ENCODE measurements around the gene RIN3.

RIN3 gene

DNA sequence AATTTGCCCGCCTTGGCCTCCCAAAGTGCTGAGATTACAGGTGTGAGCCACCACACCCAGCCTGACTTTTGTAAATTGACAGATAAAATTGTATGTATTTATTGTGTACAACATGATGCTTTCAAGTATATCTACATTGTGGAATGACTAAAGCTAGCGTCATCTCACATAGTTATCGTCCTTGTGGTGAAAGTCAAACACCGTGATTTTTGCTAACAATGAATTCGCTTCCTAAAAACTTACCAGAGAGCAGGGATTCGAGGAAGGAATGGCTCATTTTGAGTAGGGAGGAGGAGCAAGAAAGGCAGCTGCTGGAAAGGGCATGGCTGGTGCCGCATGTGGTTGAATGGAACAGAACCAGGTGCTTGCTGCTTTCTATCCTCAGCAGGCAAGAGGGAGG is 149.5 kb downstream of the RIN3 start:
- H3K4ac ChIP-seq (ENCODE audit: low read depth, low read length), result no peak overlapping the region
- no peak overlapping the region for H4K8ac ChIP-seq (ENCODE audit: low read depth, low read length)
- H3K27me3 ChIP-seq (ENCODE audit: insufficient read depth, low read length, poor library complexity), result no peaks in the 10 kb centered on the region
- H2BK5ac ChIP-seq (ENCODE audit: low read length), result no peak overlapping the region
- no peak overlapping the region for H3K27ac ChIP-seq (ENCODE audit: low read depth, low read length)
- no peak overlapping the region for H2BK15ac ChIP-seq (replicated peaks; ENCODE audit: low read depth)
- no peak overlapping the region for H3K9ac ChIP-seq (ENCODE audit: low read length)
- H3K23ac ChIP-seq (ENCODE audit: low read length), result no peak overlapping the region
- no peak overlapping the region for H2BK120ac ChIP-seq (ENCODE audit: low read depth, low read length)
- H3K56ac ChIP-seq (ENCODE audit: low read length), result no peak overlapping the region
- no peak overlapping the region for H3K18ac ChIP-seq (ENCODE audit: low read length)
- DNase-seq, result no peak
- no peak overlapping the region for H2AK5ac ChIP-seq (ENCODE audit: low read length)
- no CpG with 5 or more reads among the region's 7 CpGs for WGBS (ENCODE audit: extremely low coverage, insufficient coverage, low lambda C conversion rate)
- H3K4me3 ChIP-seq (ENCODE audit: low read length), result no peak overlapping the region
- H3K4me2 ChIP-seq (ENCODE audit: low read length), result no peak overlapping the region
- no peaks in the 10 kb centered on the region for H3K36me3 ChIP-seq (ENCODE audit: control insufficient read depth, insufficient read depth, low read length)
- no peaks in the 10 kb centered on the region for H3K79me1 ChIP-seq (ENCODE audit: low read length)
- H4K5ac ChIP-seq (ENCODE audit: low read length), result no peak overlapping the region
- no peaks in the 10 kb centered on the region for H3K79me2 ChIP-seq (ENCODE audit: control insufficient read depth, insufficient read depth, low read length)
- peaks cover 2% of the 10 kb centered on the region for H3K4me1 ChIP-seq (ENCODE audit: control insufficient read depth, low read depth, low read length)

DNA sequence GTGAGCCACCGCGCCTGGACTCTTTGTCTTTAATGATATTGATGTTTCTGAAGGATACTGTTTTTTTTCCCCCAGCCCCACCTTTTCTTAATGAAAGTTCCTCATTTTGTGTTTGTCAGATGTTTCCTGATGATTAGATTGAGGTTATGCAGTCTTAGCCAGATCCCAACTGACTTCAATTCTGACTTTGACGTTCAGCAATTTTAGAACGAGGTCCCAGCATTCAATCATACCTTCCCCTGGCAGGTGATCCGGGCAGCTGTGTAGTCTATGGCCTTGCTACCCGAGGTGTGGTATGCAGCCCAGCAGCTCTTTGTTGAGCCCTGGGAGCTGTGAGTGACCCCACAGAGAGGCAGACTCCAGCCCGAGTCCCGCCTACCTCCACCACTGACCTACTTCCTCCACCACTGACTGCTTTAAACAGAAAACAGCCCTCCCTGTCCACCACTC is 152.1 kb downstream of the RIN3 start:
- H2AK5ac ChIP-seq (ENCODE audit: low read length), result no peak overlapping the region
- H4K5ac ChIP-seq (ENCODE audit: low read length), result no peak overlapping the region
- WGBS (ENCODE audit: extremely low coverage, insufficient coverage, low lambda C conversion rate), result no CpG with 5 or more reads among the region's 8 CpGs
- no peak overlapping the region for H2BK5ac ChIP-seq (ENCODE audit: low read length)
- H2BK120ac ChIP-seq (ENCODE audit: low read depth, low read length), result no peak overlapping the region
- DNase-seq, result no peak
- H3K18ac ChIP-seq (ENCODE audit: low read length), result no peak overlapping the region
- H3K4me3 ChIP-seq (ENCODE audit: low read length), result no peak overlapping the region
- no peak overlapping the region for H4K8ac ChIP-seq (ENCODE audit: low read depth, low read length)
- H3K4me2 ChIP-seq (ENCODE audit: low read length), result no peak overlapping the region
- no peak overlapping the region for H3K9ac ChIP-seq (ENCODE audit: low read length)
- H3K27ac ChIP-seq (ENCODE audit: low read depth, low read length), result no peak overlapping the region
- no peaks in the 10 kb centered on the region for H3K27me3 ChIP-seq (ENCODE audit: insufficient read depth, low read length, poor library complexity)
- H3K4ac ChIP-seq (ENCODE audit: low read depth, low read length), result no peak overlapping the region
- no peaks in the 10 kb centered on the region for H3K79me2 ChIP-seq (ENCODE audit: control insufficient read depth, insufficient read depth, low read length)
- H3K23ac ChIP-seq (ENCODE audit: low read length), result no peak overlapping the region
- H3K56ac ChIP-seq (ENCODE audit: low read length), result no peak overlapping the region
- H3K36me3 ChIP-seq (ENCODE audit: control insufficient read depth, insufficient read depth, low read length), result no peaks in the 10 kb centered on the region
- no peak overlapping the region for H2BK15ac ChIP-seq (replicated peaks; ENCODE audit: low read depth)
- H3K4me1 ChIP-seq (ENCODE audit: control insufficient read depth, low read depth, low read length), result peaks cover 2% of the 10 kb centered on the region
- no peaks in the 10 kb centered on the region for H3K79me1 ChIP-seq (ENCODE audit: low read length)

DNA sequence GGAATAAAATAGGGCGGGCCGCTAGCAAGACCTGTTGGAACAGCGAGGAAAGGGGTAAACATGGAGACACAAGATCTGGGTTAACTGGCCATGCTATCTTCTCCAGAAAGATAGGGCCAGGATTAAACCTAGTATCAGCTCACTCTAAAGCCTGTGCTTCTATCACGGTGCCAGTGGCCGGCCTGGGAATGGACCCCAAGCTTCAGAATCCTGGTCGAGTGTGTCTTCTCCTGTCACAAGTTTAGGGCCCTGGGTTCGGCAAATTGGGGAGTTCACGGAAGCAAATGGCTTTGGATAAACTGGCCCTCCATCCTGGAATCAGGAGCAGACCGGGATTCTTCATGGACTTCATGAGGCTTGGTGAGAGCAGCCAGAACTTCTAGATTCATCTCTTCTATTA is 152.7 kb downstream of the RIN3 start:
- Histone ChIP-seq H3K18ac (ENCODE audit: low read length) (no peak overlapping the region), H3K36me3 (ENCODE audit: control insufficient read depth, insufficient read depth, low read length) (no peaks in the 10 kb centered on the region), H3K4me3 (ENCODE audit: low read length) (no peak overlapping the region), H3K4me1 (ENCODE audit: control insufficient read depth, low read depth, low read length) (peaks cover 2% of the 10 kb centered on the region), H3K23ac (ENCODE audit: low read length) (no peak overlapping the region), H3K4ac (ENCODE audit: low read depth, low read length) (no peak overlapping the region), H3K79me2 (ENCODE audit: control insufficient read depth, insufficient read depth, low read length) (no peaks in the 10 kb centered on the region), H3K9ac (ENCODE audit: low read length) (no peak overlapping the region), H2AK5ac (ENCODE audit: low read length) (no peak overlapping the region), H3K56ac (ENCODE audit: low read length) (no peak overlapping the region), H4K8ac (ENCODE audit: low read depth, low read length) (no peak overlapping the region), H4K5ac (ENCODE audit: low read length) (no peak overlapping the region), H3K27me3 (ENCODE audit: insufficient read depth, low read length, poor library complexity) (no peaks in the 10 kb centered on the region), H3K4me2 (ENCODE audit: low read length) (no peak overlapping the region), H3K27ac (ENCODE audit: low read depth, low read length) (no peak overlapping the region), H2BK15ac (replicated peaks; ENCODE audit: low read depth) (no peak overlapping the region), H2BK120ac (ENCODE audit: low read depth, low read length) (no peak overlapping the region), H2BK5ac (ENCODE audit: low read length) (no peak overlapping the region), H3K79me1 (ENCODE audit: low read length) (no peaks in the 10 kb centered on the region)
- no peak for DNase-seq
- no CpG with 5 or more reads among the region's 9 CpGs for WGBS (ENCODE audit: extremely low coverage, insufficient coverage, low lambda C conversion rate)

DNA sequence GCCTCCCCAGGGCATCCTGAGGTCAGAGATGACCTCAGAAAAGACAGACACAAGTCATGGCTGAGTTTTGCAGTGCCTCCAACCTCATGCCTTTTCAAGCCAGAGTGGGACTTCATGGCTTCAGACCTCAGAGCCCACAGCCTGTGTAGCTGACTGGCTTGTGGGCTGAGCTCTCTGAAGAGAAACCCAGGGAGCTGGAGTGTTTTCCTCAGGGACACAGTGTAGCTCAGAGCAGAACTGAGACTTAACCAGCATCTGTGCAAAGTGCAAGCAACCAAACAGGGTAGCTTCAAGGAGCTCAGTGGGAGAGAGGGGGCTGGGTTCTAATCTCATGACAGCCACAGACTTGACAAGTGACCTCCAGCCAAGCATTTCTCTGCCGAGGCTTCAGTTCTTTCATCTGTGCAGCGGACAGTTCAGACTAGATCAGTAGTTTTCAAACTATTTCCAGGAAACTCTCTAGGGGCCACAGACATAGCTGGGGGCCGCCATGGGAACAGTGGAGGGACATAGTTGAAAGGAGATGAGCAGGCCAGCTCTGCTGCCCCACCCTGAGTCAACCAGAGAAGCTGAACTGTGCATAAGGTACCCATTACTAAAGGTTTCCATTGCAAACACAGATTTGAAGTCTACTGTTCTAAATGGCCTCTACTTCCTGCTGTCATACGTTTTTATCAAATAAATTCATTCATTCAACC is 154.8 kb downstream of the RIN3 start:
- no peak for DNase-seq
- Histone ChIP-seq H3K9ac (ENCODE audit: low read length) (no peak overlapping the region), H3K18ac (ENCODE audit: low read length) (no peak overlapping the region), H3K27me3 (ENCODE audit: insufficient read depth, low read length, poor library complexity) (no peaks in the 10 kb centered on the region), H2BK120ac (ENCODE audit: low read depth, low read length) (no peak overlapping the region), H3K27ac (ENCODE audit: low read depth, low read length) (no peak overlapping the region), H2BK5ac (ENCODE audit: low read length) (no peak overlapping the region), H3K23ac (ENCODE audit: low read length) (no peak overlapping the region), H3K79me1 (ENCODE audit: low read length) (no peaks in the 10 kb centered on the region), H3K79me2 (ENCODE audit: control insufficient read depth, insufficient read depth, low read length) (no peaks in the 10 kb centered on the region), H3K4me2 (ENCODE audit: low read length) (no peak overlapping the region), H3K4me1 (ENCODE audit: control insufficient read depth, low read depth, low read length) (no peaks in the 10 kb centered on the region), H3K56ac (ENCODE audit: low read length) (no peak overlapping the region), H2BK15ac (replicated peaks; ENCODE audit: low read depth) (no peak overlapping the region), H3K4me3 (ENCODE audit: low read length) (no peak overlapping the region), H4K8ac (ENCODE audit: low read depth, low read length) (no peak overlapping the region), H3K36me3 (ENCODE audit: control insufficient read depth, insufficient read depth, low read length) (no peaks in the 10 kb centered on the region), H3K4ac (ENCODE audit: low read depth, low read length) (no peak overlapping the region), H4K5ac (ENCODE audit: low read length) (no peak overlapping the region), H2AK5ac (ENCODE audit: low read length) (no peak overlapping the region)
- 100% methylated on average over 1 of the region's 4 CpGs for WGBS (ENCODE audit: extremely low coverage, insufficient coverage, low lambda C conversion rate)

DNA sequence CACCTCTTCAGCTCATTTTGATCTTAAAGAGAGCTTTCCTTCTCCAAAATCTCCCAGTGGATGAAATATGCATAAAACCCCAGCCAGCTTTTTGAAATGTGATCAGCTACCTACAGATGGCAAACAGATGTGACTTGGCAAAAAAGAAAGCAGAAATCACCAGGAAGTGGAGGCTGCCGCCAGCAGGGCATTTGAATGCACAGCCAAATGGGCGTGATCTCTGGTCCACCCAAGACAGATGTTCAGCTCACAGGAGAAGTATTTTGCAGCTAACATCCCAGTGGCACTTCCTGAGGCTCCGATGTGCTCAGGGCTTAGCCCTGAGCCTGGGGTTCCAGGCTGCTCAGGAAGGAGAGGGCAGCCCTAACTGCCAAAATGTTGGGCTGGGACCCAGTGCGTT is 156.6 kb downstream of the RIN3 start:
- Histone ChIP-seq H2BK5ac (ENCODE audit: low read length) (no peak overlapping the region), H3K79me2 (ENCODE audit: control insufficient read depth, insufficient read depth, low read length) (no peaks in the 10 kb centered on the region), H3K4me3 (ENCODE audit: low read length) (no peak overlapping the region), H2BK120ac (ENCODE audit: low read depth, low read length) (no peak overlapping the region), H3K4me2 (ENCODE audit: low read length) (no peak overlapping the region), H3K79me1 (ENCODE audit: low read length) (no peaks in the 10 kb centered on the region), H3K9ac (ENCODE audit: low read length) (no peak overlapping the region), H3K4me1 (ENCODE audit: control insufficient read depth, low read depth, low read length) (no peaks in the 10 kb centered on the region), H4K5ac (ENCODE audit: low read length) (no peak overlapping the region), H3K4ac (ENCODE audit: low read depth, low read length) (no peak overlapping the region), H3K27ac (ENCODE audit: low read depth, low read length) (no peak overlapping the region), H3K27me3 (ENCODE audit: insufficient read depth, low read length, poor library complexity) (no peaks in the 10 kb centered on the region), H2AK5ac (ENCODE audit: low read length) (no peak overlapping the region), H3K18ac (ENCODE audit: low read length) (no peak overlapping the region), H4K8ac (ENCODE audit: low read depth, low read length) (no peak overlapping the region), H3K23ac (ENCODE audit: low read length) (no peak overlapping the region), H3K56ac (ENCODE audit: low read length) (no peak overlapping the region), H3K36me3 (ENCODE audit: control insufficient read depth, insufficient read depth, low read length) (no peaks in the 10 kb centered on the region), H2BK15ac (replicated peaks; ENCODE audit: low read depth) (no peak overlapping the region)
- DNase-seq, result no peak
- WGBS (ENCODE audit: extremely low coverage, insufficient coverage, low lambda C conversion rate), result no CpG with 5 or more reads among the region's 4 CpGs

Measured in mesendoderm (in vitro differentiated cells).